Activated CD8-positive, alpha-beta memory T cell treated with anti-CD3 and anti-CD28 coated beads, Interleukin-2, amount 50 U/mL, for 4 hours (primary cell): Measurements from ENCODE around the gene PSAP.

Source experiments
- DNase-seq: peaks from one replicate; pipeline ENCODE4 v3.0.0-alpha.2; 2020

PSAP gene

GRCh38 chr10:71844084-71844483 lies 7.0 kb downstream of the PSAP start:
- DNase-seq: no peak

DNA sequence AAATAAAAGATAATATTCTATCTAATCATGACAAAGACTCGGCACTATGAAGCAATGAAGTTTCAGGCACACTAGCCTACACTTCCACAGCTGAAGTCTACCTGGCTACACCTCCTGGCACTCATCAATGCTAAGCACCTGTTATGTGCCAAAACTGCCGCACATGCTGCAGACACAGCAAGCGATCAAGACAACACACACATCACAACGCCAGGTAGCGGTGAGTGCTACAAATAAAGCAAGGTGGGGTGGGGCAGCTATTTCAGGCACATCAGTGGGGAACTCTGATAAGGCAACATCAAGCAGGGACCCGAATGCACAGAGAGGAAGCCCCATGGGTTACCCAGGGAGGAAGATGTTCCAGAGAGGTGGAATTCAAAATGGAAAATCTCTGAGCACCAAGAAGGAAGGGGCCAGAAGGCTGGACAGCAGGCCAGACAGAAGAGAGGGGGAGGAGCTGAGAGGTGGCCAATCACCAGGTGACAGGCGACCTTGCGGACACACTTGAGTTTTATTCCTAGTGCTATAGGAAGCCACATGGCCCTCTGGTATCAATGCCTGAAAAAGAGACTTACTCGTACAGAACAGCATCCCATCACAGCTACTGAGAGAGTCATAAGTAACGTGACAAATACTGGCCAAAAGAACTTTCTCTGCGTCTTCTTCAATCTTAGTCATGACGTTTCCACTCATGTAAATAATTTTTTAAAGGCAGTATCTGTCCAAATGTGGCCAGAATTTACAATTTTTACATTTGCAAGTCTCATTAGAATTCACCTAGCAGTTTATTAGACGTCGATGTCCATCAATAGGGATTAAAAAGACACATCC lies 8.0 kb downstream of the PSAP start:
- no peak for DNase-seq

DNA sequence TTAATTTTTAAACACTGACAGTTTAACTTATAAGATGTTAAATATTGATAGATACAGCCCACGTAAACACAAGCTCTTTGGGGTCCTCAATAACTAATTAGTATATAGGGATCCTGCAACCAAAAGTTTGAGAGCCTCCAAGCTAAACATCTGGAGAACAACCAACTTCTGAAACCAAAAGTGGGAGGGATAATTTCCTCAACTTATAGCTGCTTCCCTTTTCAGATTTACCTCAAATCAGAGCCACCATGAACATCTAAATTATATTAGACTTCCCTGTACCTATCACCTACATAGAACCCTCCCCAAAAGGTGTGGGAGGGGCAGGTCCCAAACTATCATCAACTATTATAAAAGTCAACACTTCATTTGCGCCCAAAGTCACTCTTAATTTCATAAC lies 8.6 kb downstream of the PSAP start:
- DNase-seq: no peak

DNA sequence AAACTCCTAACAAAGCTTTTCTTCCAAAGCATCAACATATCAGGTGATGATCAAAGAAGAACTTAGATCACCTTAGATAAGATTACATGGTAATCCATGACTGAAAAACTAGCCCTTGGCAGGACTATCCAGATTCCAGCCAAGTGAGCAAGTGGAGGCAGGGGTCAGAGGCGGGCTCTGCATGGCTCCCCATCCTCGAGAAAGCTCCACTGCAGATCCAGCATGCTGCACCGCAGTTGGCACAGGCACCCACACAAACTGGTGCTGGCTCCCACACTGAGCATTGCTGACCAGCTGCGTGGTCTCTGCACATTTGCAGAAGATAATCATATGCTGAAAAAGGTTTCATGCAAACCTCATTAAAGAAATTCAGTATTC lies 10.1 kb downstream of the PSAP start:
- DNase-seq: no peak

GRCh38 chr10:71840177-71840957 lies 10.7 kb downstream of the PSAP start:
- DNase-seq: no peak

GRCh38 chr10:71838264-71839211 lies 12.5 kb downstream of the PSAP start:
- DNase-seq: no peak

GRCh38 chr10:71837098-71837827 lies 13.8 kb downstream of the PSAP start:
- no peak for DNase-seq

- DNase-seq: no peak
Measured at GRCh38 chr10:71836596-71836974, 14.5 kb downstream of the PSAP start.

- no peak for DNase-seq
Measured at GRCh38 chr10:71835671-71836595, 15.1 kb downstream of the PSAP start.

DNA sequence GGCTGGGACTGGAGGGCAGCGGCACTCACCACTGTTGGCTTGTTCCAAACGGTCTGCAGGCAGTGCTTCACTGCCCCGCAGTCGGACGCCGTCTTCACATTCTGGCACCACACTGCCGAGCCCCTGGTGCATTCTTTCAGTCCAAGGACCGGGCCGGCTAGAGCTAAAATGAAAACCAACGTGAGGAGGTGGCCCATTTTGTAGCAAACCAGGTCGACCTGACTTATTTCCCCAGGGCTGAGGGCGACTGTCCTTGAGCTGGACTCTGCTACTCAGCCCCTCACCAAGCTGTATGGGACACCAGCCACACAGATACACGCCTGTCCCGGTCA lies 16.7 kb downstream of the PSAP start:
- DNase-seq: no peak

GRCh38 chr10:71833451-71834342 lies 17.4 kb downstream of the PSAP start:
- no peak for DNase-seq

DNA sequence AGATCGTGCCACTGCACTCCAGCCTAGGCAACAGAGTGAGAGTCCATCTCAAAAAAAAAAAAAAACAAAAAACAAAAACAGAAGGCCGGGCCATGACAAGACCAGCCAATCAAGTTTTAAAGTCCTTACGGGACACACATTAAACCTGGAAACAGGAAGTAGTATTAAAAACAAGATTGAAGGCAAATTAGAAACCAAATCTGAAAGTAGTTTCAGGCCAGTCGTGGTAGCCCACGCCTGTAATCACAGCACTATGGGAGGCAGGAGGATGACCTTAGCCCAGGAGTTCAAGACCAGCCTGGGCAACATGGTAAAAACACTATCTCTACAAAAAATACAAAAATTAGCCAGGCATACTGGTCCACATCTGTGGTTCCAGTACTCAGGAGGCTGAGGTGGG lies 18.1 kb downstream of the PSAP start:
- DNase-seq: no peak

- no peak for DNase-seq
Measured at GRCh38 chr10:71831646-71832552, 19.2 kb downstream of the PSAP start.

GRCh38 chr10:71830726-71831125 lies 20.3 kb downstream of the PSAP start:
- no peak for DNase-seq

GRCh38 chr10:71829896-71830295 lies 21.2 kb downstream of the PSAP start:
- no peak for DNase-seq

DNA sequence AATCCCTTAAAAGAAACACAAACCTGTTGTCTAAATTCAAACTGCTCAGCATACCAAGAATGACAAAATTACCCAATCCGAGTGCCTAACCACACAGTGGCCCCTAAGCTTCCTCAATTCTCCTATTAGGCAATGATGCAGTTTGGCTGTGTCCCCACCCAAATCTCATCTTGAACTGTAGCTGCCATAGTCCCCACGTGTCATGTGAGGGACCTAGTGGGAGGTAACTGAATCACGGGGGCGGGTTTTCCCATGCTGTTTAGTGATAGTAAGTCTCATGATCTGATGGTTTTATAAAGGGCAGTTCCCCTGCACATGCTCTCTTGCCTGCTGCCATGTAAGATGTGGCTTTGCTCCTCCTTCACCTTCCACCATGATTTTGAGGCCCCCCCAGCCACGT lies 21.9 kb downstream of the PSAP start:
- DNase-seq: no peak

DNA sequence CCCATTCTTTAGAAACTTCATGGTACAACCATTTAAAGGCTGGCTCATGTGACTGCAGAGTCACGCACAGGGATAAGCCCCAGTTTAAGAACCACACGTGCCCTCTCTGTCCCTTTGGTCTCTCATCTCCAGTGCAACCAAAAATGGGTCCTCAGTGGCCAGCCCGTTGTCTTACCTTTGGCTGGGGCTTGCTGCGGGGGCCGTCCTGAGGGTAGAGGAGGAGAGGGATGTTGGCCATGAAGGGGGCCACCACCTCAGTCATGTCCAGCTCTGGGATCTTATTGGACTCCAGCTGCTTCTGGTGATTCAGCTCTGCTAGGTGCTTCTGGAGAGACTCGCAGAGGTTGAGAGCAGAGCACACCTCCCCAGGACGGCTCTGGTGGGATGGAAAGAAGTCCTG lies 22.3 kb downstream of the PSAP start:
- no peak for DNase-seq

GRCh38 chr10:71827852-71828251 lies 23.2 kb downstream of the PSAP start:
- no peak for DNase-seq

- DNase-seq: no peak
Measured at GRCh38 chr10:71825217-71825616, 25.8 kb downstream of the PSAP start.
